ENCODE results near the gene SIM2.
"Not testable (repeated sequence)": the region's sequence is repeated elsewhere in the genome, so short reads cannot be mapped to it uniquely, and the experiment has no call there.

The SIM2 gene

GRCh38 chr21:36656138-36656537 is 42.8 kb upstream of the SIM2 start:
- Histone ChIP-seq H3K79me2 (ENCODE audit: insufficient read depth, low read length) (no peaks in the 10 kb centered on the region), H3K4me2 (ENCODE audit: insufficient read depth, low read length) (no peak overlapping the region), H2AFZ (ENCODE audit: low read depth, low read length) (no peak overlapping the region), H3K36me3 (ENCODE audit: insufficient read depth, low read length) (no peaks in the 10 kb centered on the region), H3K4me1 (ENCODE audit: insufficient read depth, low read length) (no peaks in the 10 kb centered on the region), H3K9ac (ENCODE audit: low read depth, low read length) (no peak overlapping the region), H3K9me3 (ENCODE audit: insufficient read depth, low read length, severe bottlenecking) (no peaks in the 10 kb centered on the region), H3K27me3 (ENCODE audit: insufficient read depth, low read length, poor library complexity) (no peaks in the 10 kb centered on the region), H3K27ac (ENCODE audit: low read length) (no peak overlapping the region), H3K4me3 (ENCODE audit: low read depth in 1 of 2, low read length in 2 of 2) (no peak overlapping the region), H4K20me1 (ENCODE audit: insufficient read depth, low read length) (no peaks in the 10 kb centered on the region)
- TF ChIP-seq EZH2 (IDR thresholded peaks at IDR 0.05; ENCODE audit: borderline replicate concordance, low read depth, low read length, severe bottlenecking) = no peak
- TF ChIP-seq CTCF (IDR thresholded peaks at IDR 0.05; ENCODE audit: borderline replicate concordance, extremely low read depth, low read length, poor library complexity, severe bottlenecking) = no peak
- no peak for ATAC-seq (ENCODE audit: insufficient read depth, low read depth)
- DNase-seq = no peak

GRCh38 chr21:36657290-36657689 is 41.6 kb upstream of the SIM2 start:
- not testable (repeated sequence) for H3K27me3 ChIP-seq (ENCODE audit: insufficient read depth, low read length, poor library complexity); H3K36me3 ChIP-seq (ENCODE audit: insufficient read depth, low read length); H3K4me2 ChIP-seq (ENCODE audit: insufficient read depth, low read length); H3K9me3 ChIP-seq (ENCODE audit: insufficient read depth, low read length, severe bottlenecking); H4K20me1 ChIP-seq (ENCODE audit: insufficient read depth, low read length); H3K4me1 ChIP-seq (ENCODE audit: insufficient read depth, low read length); H3K4me3 ChIP-seq (ENCODE audit: low read depth in 1 of 2, low read length in 2 of 2); H3K79me2 ChIP-seq (ENCODE audit: insufficient read depth, low read length); ATAC-seq (ENCODE audit: insufficient read depth, low read depth); H3K9ac ChIP-seq (ENCODE audit: low read depth, low read length); DNase-seq; H2AFZ ChIP-seq (ENCODE audit: low read depth, low read length); H3K27ac ChIP-seq (ENCODE audit: low read length)

- no peaks in the 10 kb centered on the region for H3K9me3 ChIP-seq (ENCODE audit: insufficient read depth, low read length, severe bottlenecking)
- ATAC-seq (ENCODE audit: insufficient read depth, low read depth) (no peak), DNase-seq (no peak)
- TF ChIP-seq EZH2 (IDR thresholded peaks at IDR 0.05; ENCODE audit: borderline replicate concordance, low read depth, low read length, severe bottlenecking) = no peak
- no peak for TF ChIP-seq CTCF (IDR thresholded peaks at IDR 0.05; ENCODE audit: borderline replicate concordance, extremely low read depth, low read length, poor library complexity, severe bottlenecking)
- H4K20me1 ChIP-seq (ENCODE audit: insufficient read depth, low read length) = no peaks in the 10 kb centered on the region
- no peak overlapping the region for H3K4me3 ChIP-seq (ENCODE audit: low read depth in 1 of 2, low read length in 2 of 2)
- H3K27me3 ChIP-seq (ENCODE audit: insufficient read depth, low read length, poor library complexity) = no peaks in the 10 kb centered on the region
- H3K27ac ChIP-seq (ENCODE audit: low read length) = no peak overlapping the region
- no peaks in the 10 kb centered on the region for H3K4me1 ChIP-seq (ENCODE audit: insufficient read depth, low read length)
- H3K4me2 ChIP-seq (ENCODE audit: insufficient read depth, low read length) = no peak overlapping the region
- no peak overlapping the region for H2AFZ ChIP-seq (ENCODE audit: low read depth, low read length)
- H3K9ac ChIP-seq (ENCODE audit: low read depth, low read length) = no peak overlapping the region
- H3K36me3 ChIP-seq (ENCODE audit: insufficient read depth, low read length) = no peaks in the 10 kb centered on the region
- no peaks in the 10 kb centered on the region for H3K79me2 ChIP-seq (ENCODE audit: insufficient read depth, low read length)
These were observed 40.9 kb upstream of the SIM2 start for GRCh38 chr21:36657999-36658398.

- H3K36me3 ChIP-seq (ENCODE audit: insufficient read depth, low read length) = no peaks in the 10 kb centered on the region
- no peak overlapping the region; the same call in 1 of the 2 replicates for H2AFZ ChIP-seq (ENCODE audit: low read depth, low read length)
- no peaks in the 10 kb centered on the region for H4K20me1 ChIP-seq (ENCODE audit: insufficient read depth, low read length)
- no peak overlapping the region for H3K9ac ChIP-seq (ENCODE audit: low read depth, low read length)
- no peak overlapping the region for H3K4me2 ChIP-seq (ENCODE audit: insufficient read depth, low read length)
- H3K9me3 ChIP-seq (ENCODE audit: insufficient read depth, low read length, severe bottlenecking) = no peaks in the 10 kb centered on the region
- no peak for DNase-seq
- H3K27me3 ChIP-seq (ENCODE audit: insufficient read depth, low read length, poor library complexity) = no peaks in the 10 kb centered on the region
- TF ChIP-seq CTCF (IDR thresholded peaks at IDR 0.05; ENCODE audit: borderline replicate concordance, extremely low read depth, low read length, poor library complexity, severe bottlenecking) (no peak), EZH2 (IDR thresholded peaks at IDR 0.05; ENCODE audit: borderline replicate concordance, low read depth, low read length, severe bottlenecking) (no peak)
- no peaks in the 10 kb centered on the region for H3K4me1 ChIP-seq (ENCODE audit: insufficient read depth, low read length)
- H3K79me2 ChIP-seq (ENCODE audit: insufficient read depth, low read length) = no peaks in the 10 kb centered on the region
- no peak overlapping the region for H3K4me3 ChIP-seq (ENCODE audit: low read depth in 1 of 2, low read length in 2 of 2)
- H3K27ac ChIP-seq (ENCODE audit: low read length) = no peak overlapping the region
- ATAC-seq (ENCODE audit: insufficient read depth, low read depth) = no peak
These were observed 40.0 kb upstream of the SIM2 start for GRCh38 chr21:36658926-36659325.

All from DND-41 (cell line).